GM23248 (cell line): ENCODE measurements around the gene ZNF536. TPM values are rescaled to one million over a fixed set of nuclear protein-coding genes. Genes with fewer than 3 reads are reported as not detected.

Experiments used
- DNase-seq: peaks from one replicate; pipeline ENCODE4 v3.0.0-alpha.2; 2015
- H2AFZ ChIP-seq: fragments of 200-600 bp; sonication (generic); 2 replicates; pipeline ENCODE4 v1.6.1; 2016; ENCODE audit warnings: antibody characterized with exemption
- H3F3A ChIP-seq: fragments of 200-600 bp; sonication (generic); 2 replicates; pipeline ENCODE4 v1.6.1; 2016; ENCODE audit warnings: mild to moderate bottlenecking, antibody characterized with exemption, mixed run types; ENCODE audit not compliant: insufficient read depth
- H3K27ac ChIP-seq: fragments of 200-600 bp; sonication (generic); 2 replicates; pipeline ENCODE4 v1.5.1; 2016; ENCODE audit warnings: mild to moderate bottlenecking
- H3K27me3 ChIP-seq: fragments of 200-600 bp; sonication (generic); replicated peaks from 2 replicates; pipeline ENCODE4 v1.6.1; 2016; ENCODE audit warnings: mild to moderate bottlenecking; ENCODE audit not compliant: insufficient read depth
- H3K36me3 ChIP-seq: fragments of 200-600 bp; sonication (generic); 2 replicates; pipeline ENCODE4 v1.6.1; 2016; ENCODE audit warnings: low read depth, mild to moderate bottlenecking
- H3K4me1 ChIP-seq: fragments of 200-600 bp; sonication (generic); 2 replicates; pipeline ENCODE4 v1.6.1; 2016; ENCODE audit warnings: mild to moderate bottlenecking; ENCODE audit not compliant: insufficient read depth
- H3K4me2 ChIP-seq: fragments of 200-600 bp; sonication (generic); one replicate; pipeline ENCODE4 v1.6.1; 2016; ENCODE audit warnings: mild to moderate bottlenecking; ENCODE audit not compliant: unreplicated experiment
- H3K4me3 ChIP-seq: fragments of 200-600 bp; sonication (generic); 2 replicates; pipeline ENCODE4 v1.5.1; 2016; ENCODE audit warnings: mild to moderate bottlenecking
- H3K79me2 ChIP-seq: fragments of 200-600 bp; sonication (generic); 2 replicates; pipeline ENCODE4 v1.6.1; 2016; ENCODE audit warnings: mild to moderate bottlenecking; ENCODE audit not compliant: insufficient read depth
- H3K9ac ChIP-seq: fragments of 200-600 bp; sonication (generic); 2 replicates; pipeline ENCODE4 v1.6.1; 2016; ENCODE audit warnings: mild to moderate bottlenecking
- H3K9me2 ChIP-seq: fragments of 200-600 bp; sonication (generic); 2 replicates; pipeline ENCODE4 v1.6.1; 2016; ENCODE audit warnings: mixed run types, mild to moderate bottlenecking, moderate library complexity; ENCODE audit not compliant: insufficient read depth
- H3K9me3 ChIP-seq: fragments of 200-600 bp; sonication (generic); one replicate; pipeline ENCODE4 v1.6.1; 2017; ENCODE audit warnings: low read depth
- H4K20me1 ChIP-seq: fragments of 200-600 bp; sonication (generic); 2 replicates; pipeline ENCODE4 v1.6.0; 2016; ENCODE audit not compliant: insufficient read depth
- EZH2 ChIP-seq: fragments of 200-600 bp; sonication (generic); IDR thresholded peaks from 2 replicates; pipeline ENCODE4 v1.6.1; 2018; ENCODE audit warnings: antibody characterized with exemption, mild to moderate bottlenecking; ENCODE audit not compliant: insufficient read depth, poor library complexity, severe bottlenecking
- EZH2phosphoT487 ChIP-seq: fragments of 200-600 bp; sonication (generic); IDR thresholded peaks from 2 replicates; pipeline ENCODE4 v1.6.1; 2018; ENCODE audit warnings: antibody characterized with exemption, moderate library complexity, mild to moderate bottlenecking, low read depth; ENCODE audit not compliant: insufficient read depth
- WGBS, 2 experiments: methylation state at CpG; one replicate each; pipeline ENCODE4 v1.1.6; 2015 to 2017; ENCODE audit warnings: low lambda C conversion rate in 2 of 2, low coverage in 1 of 2; ENCODE audit errors: missing lambda C conversion rate in 2 of 2; 5-methylcytosine and 5-hydroxymethylcytosine counted together
- in situ Hi-C: fragments of 300-500 bp; cut with MboI; formaldehyde crosslinking; loops from 2 replicates; pipeline ENCODE4 v1.15.0; 2020
- polyA plus RNA-seq: library from polyadenylated mRNA; unstranded; fragments of >200 nt; fragmentation: Nextera tagmentation; extraction: Ambion mirVana; gene quantifications from 2 replicates; pipeline ENCODE4 v1.2.1, GENCODE V29; 2016
- total RNA-seq: library from RNA; depleted of rRNA; stranded (reverse); fragments of >200 nt; shearing (Covaris generic); gene quantifications from 2 replicates; pipeline ENCODE4 v1.2.3, GENCODE V29; 2014

The ZNF536 gene
- total and polyA plus RNA-seq, 2 experiments from 2014 or later: 0.35 to 0.43 TPM

GRCh38 chr19:30359936-30360335, 12.2 kb upstream of the ZNF536 start:
- H3K27me3 ChIP-seq: no peaks in the 10 kb centered on the region
- H3K79me2 ChIP-seq: no peaks in the 10 kb centered on the region
- in situ Hi-C loops: no loop called here
- TF ChIP-seq EZH2: no peak
- TF ChIP-seq EZH2phosphoT487: no peak
- no peak for DNase-seq
- no peaks in the 10 kb centered on the region for H4K20me1 ChIP-seq
- 86 to 90% methylated on average over 9 of the region's 9 CpGs for WGBS, 2 experiments
- H3K9ac ChIP-seq: no peak overlapping the region
- no peak overlapping the region for H2AFZ ChIP-seq
- H3K4me3 ChIP-seq: no peak overlapping the region
- H3K36me3 ChIP-seq: no peaks in the 10 kb centered on the region
- H3K27ac ChIP-seq: no peak overlapping the region
- H3K9me3 ChIP-seq: no peaks in the 10 kb centered on the region
- no peaks in the 10 kb centered on the region for H3F3A ChIP-seq
- no peaks in the 10 kb centered on the region for H3K9me2 ChIP-seq
- no peaks in the 10 kb centered on the region for H3K4me1 ChIP-seq
- no peak overlapping the region for H3K4me2 ChIP-seq

DNA sequence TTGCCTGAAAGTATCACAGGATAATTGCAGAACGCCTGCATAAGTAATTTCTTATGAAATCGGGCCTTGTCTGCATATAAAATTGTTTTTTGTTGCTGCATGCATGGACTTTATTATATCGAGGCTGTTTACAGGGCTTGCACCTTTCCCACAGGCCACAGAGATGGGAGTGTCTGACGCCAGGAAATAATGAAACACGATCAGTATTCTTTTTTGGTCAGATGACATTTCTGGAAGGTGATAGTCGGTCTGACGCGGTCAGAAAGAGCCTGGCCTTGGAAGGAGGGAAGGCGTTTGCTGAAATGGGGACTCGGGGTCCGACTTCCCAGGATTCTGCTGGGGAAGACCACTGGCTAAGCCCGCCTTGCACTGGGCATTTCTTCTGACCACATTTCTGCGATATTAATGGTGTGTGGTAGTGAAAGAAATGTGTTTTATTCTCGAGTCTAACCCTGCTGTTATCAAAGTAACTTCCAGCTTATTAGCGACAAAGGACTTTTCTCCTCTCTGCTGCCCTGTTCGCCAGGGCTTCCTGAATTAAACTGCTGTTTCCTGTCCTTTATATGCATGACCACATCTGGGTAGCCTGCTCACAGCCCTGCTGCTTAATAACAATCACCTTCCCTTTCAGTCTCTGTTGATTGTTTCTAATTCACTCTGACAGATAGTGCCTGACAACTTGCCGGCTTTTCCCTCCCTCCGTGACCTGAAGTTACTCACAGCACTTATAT, 11.6 kb upstream of the ZNF536 start:
- Histone ChIP-seq H3K4me2 (no peak overlapping the region), H3K9ac (no peak overlapping the region), H2AFZ (no peak overlapping the region; the same call in 1 of the 2 replicates), H3K4me3 (no peak overlapping the region), H3K27ac (no peak overlapping the region), H3K79me2 (no peaks in the 10 kb centered on the region), H3K4me1 (no peaks in the 10 kb centered on the region), H4K20me1 (no peaks in the 10 kb centered on the region), H3F3A (no peaks in the 10 kb centered on the region), H3K9me3 (no peaks in the 10 kb centered on the region), H3K36me3 (no peaks in the 10 kb centered on the region), H3K27me3 (no peaks in the 10 kb centered on the region), H3K9me2 (no peaks in the 10 kb centered on the region)
- WGBS, 2 experiments: 24 to 29% methylated on average over 18 of the region's 18 CpGs
- TF ChIP-seq EZH2phosphoT487 (no peak), EZH2 (no peak)
- in situ Hi-C loops: no loop called here
- DNase-seq: no peak

DNA sequence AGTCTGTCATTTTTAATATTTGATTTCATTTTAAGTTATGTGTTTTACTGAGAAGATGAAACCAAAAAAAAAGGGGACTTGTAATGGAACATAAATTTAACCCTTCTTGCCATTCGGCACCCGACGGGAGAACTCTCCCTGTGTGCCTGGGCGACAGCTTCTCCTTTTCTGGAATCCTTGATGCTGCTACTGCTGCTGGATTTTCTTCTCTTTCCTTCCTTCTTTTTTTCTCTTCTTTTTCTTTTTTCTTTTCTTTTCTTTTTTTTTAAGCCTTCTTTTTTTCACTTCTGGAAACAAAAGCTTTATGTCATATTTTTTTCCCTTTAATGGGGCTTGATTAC, 11.1 kb upstream of the ZNF536 start:
- H3K9me3 ChIP-seq: no peaks in the 10 kb centered on the region
- no peak overlapping the region for H3K9ac ChIP-seq
- TF ChIP-seq EZH2: no peak
- no peak for TF ChIP-seq EZH2phosphoT487
- H3K27ac ChIP-seq: no peak overlapping the region
- H4K20me1 ChIP-seq: no peaks in the 10 kb centered on the region
- no peaks in the 10 kb centered on the region for H3K9me2 ChIP-seq
- H3F3A ChIP-seq: no peaks in the 10 kb centered on the region
- no peak overlapping the region for H2AFZ ChIP-seq
- no peaks in the 10 kb centered on the region for H3K4me1 ChIP-seq
- 58 to 69% methylated on average over 4 of the region's 4 CpGs for WGBS, 2 experiments
- H3K27me3 ChIP-seq: no peaks in the 10 kb centered on the region
- DNase-seq: no peak
- no peaks in the 10 kb centered on the region for H3K79me2 ChIP-seq
- in situ Hi-C loops: no loop called here
- no peaks in the 10 kb centered on the region for H3K36me3 ChIP-seq
- H3K4me2 ChIP-seq: no peak overlapping the region
- H3K4me3 ChIP-seq: no peak overlapping the region

GRCh38 chr19:30361721-30362120, 10.5 kb upstream of the ZNF536 start:
- Histone ChIP-seq H3K4me2 (no peak overlapping the region), H3K9me3 (no peaks in the 10 kb centered on the region), H3K27me3 (no peaks in the 10 kb centered on the region), H3K4me1 (no peaks in the 10 kb centered on the region), H3K9ac (no peak overlapping the region), H3K36me3 (no peaks in the 10 kb centered on the region), H3F3A (no peaks in the 10 kb centered on the region), H3K79me2 (no peaks in the 10 kb centered on the region), H3K27ac (no peak overlapping the region), H4K20me1 (no peaks in the 10 kb centered on the region), H3K4me3 (no peak overlapping the region), H3K9me2 (no peaks in the 10 kb centered on the region), H2AFZ (no peak overlapping the region)
- no peak for DNase-seq
- no peak for TF ChIP-seq EZH2phosphoT487
- TF ChIP-seq EZH2: no peak
- 88 to 92% methylated on average over 8 to 13 of the region's 13 CpGs for WGBS, 2 experiments
- in situ Hi-C loops: no loop called here
